NCI-H2081 (cell line): ENCODE data around the gene NTN1.

Experiments used
- DNase-seq, 2 experiments: peaks; one replicate each; lab custom pipeline; 2025; lab: John Stamatoyannopoulos, UW

NTN1 gene

DNA sequence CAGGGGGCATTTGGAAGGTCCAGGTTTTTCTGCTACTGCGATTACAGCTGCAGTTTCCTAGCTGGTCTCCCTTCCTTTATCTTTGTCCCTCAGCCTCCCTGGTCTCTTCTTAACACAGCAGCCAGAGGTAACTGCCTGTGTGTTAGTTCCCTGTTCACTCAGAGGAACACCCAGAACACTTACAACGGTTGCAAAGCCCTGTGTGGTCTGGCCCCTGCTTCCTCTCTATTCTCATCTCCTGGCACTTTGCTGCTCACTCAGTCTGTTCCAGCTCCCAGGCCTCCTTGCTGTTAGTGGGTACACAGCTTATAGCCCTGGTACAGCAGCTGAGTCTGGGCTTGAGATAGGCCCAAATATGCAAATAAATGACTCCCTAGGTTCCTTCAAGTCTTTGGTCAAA lies 16.4 kb downstream of the NTN1 start:
- no peak for DNase-seq

DNA sequence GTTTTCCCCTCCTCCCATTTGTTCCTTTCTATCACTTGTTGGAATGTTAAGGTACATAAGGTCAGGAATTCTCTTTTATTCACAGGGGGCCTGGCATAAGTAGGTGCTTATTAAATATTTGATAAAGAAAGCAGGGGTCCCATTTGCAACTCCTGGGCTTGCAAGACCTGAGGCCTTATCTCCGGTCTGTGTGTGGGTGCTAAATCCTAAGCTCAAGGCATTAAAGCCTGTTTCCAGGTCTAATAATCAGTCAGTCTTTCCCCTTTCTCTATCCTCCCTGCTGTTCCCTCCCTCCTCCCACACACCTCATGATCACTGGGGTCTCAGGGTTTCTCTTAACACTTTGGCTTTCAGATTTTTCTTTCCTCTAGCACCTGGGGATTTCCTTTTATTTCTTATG lies 17.1 kb downstream of the NTN1 start:
- no peak for DNase-seq

DNA sequence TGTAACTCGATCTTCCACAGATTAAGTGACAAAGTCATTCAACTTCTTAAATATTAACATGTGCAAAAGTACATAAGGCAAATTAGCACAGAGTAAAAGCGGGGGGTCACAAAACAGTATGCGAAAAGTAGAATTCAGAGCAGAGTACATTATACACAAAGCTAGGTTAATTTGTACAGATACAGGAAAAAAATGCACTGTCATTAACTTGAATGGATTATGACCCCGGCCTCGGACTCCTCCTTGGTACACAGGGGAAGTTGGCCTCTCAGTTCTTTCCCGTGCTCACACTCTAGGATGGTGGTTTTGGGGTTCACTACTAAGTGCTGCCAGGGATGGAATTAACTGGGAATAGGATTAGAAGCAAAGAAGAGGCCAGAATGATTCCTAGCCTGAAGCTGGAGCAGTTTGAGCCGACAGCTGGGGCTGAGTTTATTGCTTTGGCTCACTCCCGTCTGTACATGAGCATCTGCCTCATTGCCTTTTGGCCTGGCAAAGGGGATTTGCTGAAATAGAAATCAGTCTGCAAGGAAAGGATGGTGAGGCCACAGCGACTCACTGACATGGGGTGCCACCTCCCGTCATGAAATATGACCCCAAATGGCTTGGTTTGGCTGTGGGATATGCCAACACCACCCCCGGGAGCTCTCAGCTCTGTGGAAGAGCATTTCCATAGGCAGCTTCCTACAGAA lies 23.6 kb downstream of the NTN1 start:
- DNase-seq, result no peak

DNA sequence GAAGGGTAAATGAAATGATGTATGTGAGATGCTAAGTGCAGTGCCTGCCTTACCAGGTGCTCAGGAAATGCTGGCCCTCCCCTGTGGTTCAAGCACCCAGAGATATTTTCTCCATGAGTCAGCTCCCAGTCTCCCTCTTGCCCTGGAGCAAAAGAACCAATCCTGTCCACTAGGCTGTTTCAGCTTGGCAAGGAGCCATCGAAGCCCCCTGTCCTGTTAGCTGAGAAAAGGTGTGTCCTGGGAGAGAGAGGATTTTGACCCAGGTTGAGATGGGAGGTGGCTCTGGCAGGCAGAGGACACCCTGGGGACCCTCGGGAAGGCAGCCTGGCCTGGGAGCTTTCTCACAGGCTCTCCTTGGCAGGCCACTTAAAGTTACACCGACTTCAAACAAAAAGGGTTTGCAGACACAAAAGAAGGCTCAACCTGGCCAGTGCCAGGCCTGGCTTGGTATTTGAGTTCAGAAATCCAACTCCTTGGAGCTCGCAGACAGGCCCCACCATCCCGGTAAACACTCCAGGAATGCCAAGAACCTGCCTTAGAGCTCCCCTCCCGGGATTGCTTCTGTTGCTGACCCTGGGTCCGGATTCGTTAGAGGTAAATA lies 29.6 kb downstream of the NTN1 start:
- no peak for DNase-seq

DNA sequence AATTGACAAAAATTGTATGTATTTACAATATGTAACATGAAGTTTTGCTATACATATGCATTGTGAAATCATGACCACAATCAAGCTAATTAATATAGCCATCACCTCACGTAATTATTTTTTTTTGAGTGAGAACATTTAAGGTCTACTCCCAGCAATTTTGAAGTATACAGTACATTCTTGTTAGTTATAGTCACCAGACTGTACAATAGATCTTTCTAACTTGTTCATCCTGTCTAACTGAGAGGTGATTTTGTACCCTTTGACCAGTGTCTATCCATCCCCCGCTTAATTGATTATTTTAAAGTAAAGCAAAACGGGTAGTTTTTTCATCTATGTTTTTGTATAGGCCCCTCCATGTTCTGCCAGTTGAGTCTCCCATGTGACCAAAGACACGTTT lies 30.3 kb downstream of the NTN1 start:
- DNase-seq, result no peak

DNA sequence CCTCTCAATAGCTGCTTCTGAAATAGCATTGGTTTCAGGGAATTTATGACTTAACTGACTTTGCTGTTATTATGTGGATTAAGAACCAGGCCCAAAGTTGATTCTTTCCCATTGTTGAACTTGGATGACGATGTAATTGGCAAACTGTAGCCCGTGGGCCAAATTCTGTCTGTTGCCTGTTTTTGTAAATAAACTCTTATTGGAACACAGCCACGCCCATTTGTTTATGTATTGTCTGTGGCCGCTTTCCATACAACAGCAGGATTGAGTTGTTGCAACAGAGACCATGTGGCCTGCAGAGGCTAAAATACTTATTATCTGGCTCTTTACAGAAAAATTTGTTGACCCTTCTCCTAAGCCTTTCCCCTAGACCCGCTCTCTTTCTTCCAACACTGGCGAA lies 31.6 kb downstream of the NTN1 start:
- DNase-seq, result no peak

DNA sequence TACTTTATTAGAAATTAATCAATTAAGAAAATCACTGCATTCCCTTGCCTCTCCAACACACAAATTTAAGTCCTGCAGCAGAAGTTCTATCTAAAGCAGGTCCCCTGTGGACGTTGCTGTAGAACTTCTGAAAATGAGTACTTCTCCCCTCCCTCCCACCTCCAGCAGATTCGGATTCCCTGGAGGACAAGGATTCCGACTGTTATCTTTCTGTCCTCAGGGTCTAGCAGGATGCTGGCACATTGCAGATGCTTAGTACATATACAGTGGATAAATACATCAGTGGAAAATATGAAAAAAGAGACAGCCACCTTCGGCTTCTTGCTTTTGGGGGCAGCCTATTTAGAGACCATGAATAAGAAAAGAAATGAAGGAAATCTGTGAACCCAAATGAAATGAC lies 32.1 kb downstream of the NTN1 start:
- DNase-seq, result no peak

DNA sequence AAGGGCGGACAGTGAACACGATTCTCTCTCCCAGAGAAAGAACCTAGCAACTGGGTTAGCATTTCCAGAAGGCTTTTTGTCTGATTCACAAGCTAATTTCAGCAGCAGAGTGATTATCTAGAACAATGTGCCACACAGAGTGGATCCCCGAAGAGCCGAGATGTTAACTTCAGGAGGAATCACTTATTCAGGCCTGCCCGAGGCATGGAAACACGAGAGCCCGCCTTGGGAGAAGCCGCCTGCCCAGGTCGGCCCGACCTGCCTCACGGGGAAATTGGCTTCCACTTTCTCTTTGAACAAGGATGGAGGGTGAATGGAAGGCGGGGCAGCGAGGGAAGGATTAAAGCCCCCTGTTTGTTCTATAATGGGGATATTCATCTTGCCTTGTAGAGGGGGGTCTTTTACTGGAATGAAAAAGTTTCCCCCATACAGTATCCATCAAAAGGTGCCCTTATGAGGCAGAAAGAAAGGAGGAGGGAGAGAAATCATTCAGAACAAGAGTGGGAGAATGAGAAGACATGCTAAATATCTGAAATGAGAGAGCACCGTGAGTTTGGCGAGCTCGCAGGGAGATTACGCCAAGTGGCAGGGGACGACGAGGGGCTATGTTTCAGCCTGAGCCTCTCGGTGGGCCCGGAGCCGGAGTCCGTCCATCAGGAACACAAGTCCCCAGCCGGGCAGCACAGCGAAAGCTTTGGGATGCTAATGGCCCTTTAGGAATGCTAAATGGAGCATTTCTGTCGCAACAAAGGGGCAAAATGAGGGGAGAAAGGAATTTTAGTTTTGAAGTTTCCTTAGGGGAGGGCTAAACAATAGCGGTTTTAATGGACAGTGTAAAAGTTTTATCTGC lies 33.0 kb downstream of the NTN1 start:
- no peak for DNase-seq

DNA sequence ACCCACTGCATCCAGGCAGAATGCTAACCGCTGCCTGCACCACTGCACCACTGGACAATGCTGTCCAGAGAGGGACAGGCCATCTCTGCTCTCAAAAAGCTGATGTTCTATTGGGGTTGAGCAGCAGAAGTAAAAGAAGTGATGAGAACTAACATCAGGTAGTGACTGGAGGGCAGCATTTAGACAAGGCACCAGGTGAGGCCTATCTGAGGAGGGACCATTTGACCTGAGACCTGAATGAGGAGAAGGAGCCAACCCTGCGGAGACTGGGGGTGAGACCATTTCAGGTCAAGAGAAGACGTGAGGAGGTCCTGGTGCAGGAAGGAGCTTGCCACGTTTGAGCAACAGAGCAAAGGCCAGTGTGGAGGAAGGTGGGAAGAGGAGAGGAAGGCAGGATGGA lies 34.0 kb downstream of the NTN1 start:
- DNase-seq, result no peak

DNA sequence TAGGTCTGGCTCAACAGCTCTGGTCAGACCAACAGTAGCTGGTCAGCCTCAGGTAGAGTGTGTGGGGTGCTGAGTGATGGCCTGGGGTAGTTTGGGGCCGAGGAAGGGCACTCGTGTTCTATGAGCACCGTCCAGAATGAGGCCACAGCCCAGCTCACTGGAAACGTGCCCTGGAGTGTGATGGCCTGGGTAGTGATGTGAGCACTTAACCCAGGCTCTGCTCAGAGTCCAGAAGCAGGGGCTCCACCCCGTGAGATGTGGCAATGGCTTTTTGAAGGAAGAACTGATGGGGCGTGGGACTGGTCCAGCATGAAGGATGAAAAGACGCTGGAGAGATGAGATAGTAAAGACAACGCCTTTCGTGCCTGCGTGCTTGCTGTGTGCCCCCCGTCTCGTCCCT lies 35.3 kb downstream of the NTN1 start:
- DNase-seq, result no peak

DNA sequence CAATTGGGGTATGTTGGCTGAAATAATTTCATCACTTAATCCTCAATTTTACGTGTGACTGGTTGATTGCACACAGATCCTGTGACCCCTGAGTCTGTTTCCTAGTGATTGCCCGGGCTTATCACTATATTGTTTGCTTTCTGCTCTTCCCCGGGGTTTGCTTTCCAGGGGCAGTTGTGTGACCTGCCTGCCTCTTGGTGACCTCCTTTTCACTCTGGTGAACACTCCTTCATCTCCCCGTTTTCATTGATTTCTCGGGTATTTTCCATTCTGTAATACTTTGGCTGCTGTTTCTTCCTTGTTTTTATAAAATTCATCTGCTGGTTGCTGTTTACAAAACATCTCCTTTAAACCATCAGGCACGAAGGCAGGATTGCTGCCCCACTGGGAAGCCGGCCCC lies 36.0 kb downstream of the NTN1 start:
- no peak for DNase-seq

DNA sequence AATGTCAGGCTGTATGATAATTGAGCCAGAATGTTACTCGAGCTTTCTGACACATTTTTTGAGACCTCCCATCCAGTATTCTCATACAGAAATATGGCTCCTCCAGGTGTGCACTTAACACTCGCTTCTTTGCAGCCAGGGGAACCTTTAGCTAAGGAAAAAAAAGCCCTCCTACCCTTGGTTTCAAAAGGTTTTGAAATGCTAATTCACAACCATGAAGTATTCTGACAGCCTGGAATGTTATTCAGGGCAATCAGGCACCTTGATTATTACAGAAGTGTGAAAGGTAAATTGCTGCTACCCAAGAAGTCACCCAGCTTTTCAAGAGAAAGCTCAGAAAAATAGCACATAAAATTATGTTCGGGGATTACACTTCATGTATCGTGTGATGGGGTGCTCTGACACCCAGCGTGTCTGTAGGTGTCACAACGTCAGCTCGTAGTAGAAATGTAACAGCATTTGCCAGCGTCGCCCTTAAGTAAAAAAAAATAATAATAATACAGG lies 41.1 kb downstream of the NTN1 start:
- DNase-seq, result no peak

DNA sequence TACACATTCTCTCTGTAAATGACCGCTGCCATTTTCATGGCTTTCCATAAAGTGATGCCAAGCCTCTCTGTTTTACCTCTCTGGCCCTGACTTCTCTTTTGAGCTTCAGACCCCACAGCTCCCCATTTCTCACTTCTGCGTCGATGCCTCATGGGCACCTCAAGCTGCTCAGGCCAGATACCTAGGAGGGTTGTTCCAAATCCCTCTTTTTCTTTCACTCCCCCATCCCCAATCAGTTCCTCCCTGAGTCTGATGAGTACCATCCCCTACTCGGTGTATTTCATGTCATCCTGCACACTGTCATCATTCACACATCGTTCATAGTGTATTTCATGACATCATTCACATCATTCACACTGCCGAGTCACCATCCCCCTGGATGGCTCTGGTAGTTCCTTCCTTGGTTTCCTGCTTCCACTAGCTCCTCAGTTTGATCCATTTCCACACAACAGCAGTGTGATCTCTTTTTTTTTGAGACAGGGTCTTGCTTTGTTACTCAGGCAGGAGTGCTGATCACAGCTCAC lies 43.1 kb downstream of the NTN1 start:
- DNase-seq, result no peak

DNA sequence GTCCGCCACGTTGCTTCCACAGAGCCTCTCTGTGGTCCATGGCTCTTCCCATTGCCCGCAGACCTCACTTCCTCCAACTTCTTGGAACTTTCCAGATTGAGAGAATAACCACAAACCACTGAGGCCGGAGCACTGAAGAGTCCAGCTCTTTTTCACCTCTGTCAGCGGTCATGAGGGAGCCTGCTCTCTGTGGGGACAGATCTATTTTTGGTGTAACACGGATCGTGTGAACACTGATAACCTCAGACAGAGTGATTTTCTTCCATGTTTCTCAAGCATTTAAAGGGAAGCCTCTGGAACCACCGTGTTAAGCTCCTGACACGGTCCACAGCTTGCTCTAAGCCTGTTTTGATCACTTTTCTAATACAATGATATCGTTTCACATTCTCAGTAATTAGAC lies 49.7 kb downstream of the NTN1 start:
- no peak for DNase-seq

DNA sequence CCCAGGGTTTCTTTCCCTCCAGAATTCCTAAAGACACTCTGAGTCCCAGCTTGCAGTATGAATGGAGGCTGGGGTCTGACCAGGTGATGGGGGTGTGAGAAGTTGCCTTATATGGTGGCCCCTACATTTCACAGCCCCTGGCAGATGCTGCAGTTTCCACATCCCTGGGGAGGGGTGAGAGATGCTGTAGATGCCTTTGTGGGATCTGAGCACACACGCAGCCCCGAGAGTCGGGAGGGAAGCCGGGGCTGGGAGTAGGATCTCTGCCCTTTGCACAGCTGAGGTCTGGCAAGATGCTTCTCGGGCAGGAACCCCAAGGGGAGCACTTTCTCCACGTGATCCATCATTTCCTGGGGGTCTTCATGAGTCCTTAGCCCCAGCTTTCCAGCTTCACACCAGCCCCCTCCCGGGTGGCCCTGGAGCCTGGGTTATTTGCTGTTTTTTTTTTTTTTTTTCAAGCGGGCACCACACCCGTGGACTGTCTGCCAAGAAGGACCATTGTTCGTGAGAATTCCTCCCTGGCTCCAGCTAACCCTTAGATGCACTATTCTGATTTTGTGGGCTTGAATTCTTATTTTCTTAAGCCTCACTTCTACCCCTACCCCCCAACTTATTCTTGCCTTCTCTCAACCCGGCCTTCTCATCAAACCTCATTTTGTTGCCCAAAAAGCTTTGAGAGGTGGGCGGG lies 50.6 kb downstream of the NTN1 start:
- no peak for DNase-seq

DNA sequence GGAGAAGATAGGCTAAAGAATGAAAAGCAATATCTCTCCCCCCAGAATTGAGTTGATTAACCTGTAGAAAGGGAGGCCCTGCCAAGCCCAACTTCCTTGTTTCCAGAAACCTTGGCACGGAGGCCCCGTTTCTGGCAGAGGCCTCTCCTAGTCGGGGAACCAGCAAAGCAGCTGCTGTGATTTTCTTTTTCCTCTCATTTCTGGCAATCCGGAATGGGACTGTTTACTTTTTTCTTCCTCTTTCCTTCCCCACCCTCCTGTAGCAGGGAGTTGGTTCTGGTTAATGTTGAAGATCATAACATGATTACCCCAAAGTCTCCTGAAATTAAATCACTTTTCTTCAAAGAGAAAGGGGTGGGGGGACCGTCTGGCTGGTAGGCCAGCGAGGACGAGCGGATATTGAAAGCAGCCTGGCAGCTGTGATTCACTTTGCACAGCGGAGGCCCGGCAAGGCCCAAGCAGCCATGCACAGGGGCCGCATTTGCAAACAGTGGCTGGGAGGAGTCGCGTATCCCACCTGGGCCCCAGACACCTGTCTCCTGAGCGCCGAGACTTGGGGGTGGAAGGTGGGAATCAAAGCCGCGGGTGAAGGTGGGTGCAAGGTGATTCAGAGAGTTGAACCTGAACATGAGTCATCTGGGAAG lies 51.5 kb downstream of the NTN1 start:
- DNase-seq, result no peak

DNA sequence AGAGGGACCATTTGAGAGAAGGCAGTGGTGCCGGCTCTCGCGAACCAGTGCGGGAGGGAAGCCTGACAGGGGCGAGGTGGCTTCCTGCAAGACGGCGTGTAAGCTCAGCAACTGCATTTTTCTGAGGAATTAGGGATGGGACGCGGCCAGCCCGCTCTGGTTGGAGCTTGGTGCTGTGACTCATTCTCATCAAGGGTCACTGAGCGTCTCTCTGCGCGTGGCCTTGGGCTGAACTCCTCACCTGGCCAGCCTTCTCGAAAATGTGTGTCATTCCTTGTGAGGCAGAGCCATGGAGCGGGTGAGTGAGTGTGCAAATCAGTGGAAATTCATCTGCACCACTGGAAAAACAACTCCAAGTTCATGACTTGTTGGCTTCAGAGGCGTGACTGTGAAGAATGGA lies 52.8 kb downstream of the NTN1 start:
- no peak for DNase-seq

DNA sequence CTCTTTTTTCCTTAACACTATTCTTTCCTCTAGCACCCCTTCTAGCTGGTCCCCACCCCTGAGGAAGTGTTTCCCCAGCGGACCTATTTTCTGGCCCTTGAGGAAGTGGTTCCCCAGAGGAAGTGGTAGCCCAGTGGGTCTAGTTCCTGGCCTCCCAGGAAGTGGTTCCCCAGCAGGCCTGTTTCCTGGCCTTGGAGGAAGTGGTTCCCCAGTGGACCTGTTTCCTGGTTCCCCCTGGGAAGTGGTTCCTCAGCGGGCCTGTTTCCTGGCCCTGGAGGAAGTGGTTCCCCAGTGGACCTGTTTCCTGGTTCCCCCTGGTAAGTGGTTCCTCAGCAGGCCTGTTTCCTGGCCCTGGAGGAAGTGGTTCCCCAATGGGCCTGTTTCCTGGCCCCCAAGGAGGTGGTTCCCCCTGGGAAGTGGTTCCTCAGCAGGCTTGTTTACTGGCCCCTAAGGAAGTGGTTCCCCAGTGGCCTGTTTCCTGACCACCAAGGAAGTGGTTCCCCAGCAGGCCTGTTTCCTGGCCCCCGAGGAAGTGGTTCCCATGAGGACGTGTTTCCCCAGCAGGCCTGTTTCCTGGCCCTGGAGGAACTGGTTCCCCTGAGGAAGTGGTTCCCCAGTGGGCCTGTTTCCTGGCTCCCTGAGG lies 58.3 kb downstream of the NTN1 start:
- DNase-seq, result no peak

DNA sequence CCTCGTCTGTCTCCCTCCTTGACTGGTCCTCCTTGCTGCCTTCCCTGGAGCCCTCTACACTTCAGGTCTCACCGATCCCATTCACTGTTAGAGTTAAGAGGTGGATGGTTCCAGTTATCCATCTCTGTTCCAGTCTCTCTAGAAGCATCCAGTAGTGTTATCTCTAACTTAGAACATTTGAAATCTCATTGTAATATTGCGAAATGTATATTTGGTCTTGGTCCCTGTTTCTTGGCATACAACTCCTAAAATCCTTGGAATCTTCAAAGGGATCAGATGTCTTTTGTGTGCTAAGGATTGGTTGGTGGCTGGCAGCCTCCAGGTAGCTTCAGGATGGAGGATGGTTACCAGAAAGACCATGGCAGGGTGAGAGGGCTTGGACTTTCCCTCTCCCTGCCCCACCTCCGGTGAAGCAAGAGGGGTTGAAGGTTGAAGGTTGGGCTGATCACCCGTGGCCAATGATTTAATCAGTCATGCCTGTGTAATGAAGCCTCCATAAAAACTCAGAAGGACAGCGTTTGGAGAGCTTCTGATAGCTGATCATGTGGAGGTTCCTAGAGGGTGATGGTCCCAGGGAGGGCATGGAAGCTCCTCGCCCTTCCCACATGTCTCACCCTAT lies 59.1 kb downstream of the NTN1 start:
- DNase-seq, result no peak

DNA sequence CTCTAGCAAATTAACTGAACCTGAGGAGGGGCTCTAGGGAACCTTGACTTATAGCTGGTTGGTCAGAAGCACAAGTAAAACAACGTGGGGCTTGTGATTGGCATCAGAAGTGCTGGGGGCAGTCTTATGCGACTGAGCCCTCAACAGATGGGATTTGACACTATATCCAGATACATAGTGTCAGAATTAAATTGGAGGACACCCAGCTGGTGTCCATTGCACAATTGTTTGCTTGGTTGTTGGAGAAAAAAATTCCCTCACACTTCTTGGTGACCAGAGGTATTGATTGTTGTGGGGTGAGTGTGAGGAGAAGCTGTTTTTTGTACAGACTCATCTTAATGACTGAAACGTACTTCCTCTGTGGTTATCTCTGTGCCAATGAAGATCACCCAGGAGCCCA lies 59.7 kb downstream of the NTN1 start:
- no peak for DNase-seq

DNA sequence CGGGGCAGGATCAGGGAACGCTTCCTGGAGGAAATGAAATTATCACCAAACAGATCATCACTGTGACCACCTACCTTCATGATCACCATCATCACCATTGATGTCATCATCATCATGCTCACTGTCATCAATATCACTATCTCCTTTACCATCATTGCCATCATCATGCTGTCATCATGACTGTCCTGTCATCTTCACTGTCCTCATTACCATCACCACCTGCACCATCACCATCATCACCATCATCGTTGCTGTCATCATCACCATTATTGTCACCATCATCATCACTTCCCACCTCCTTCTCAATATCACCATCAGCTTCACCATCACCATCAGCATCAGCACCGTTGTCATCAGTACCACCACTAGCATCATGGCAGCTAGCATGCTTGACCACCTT lies 65.3 kb downstream of the NTN1 start:
- DNase-seq, result no peak
